ENCODE measurements around the gene RNASEH1.

Gene RNASEH1

DNA sequence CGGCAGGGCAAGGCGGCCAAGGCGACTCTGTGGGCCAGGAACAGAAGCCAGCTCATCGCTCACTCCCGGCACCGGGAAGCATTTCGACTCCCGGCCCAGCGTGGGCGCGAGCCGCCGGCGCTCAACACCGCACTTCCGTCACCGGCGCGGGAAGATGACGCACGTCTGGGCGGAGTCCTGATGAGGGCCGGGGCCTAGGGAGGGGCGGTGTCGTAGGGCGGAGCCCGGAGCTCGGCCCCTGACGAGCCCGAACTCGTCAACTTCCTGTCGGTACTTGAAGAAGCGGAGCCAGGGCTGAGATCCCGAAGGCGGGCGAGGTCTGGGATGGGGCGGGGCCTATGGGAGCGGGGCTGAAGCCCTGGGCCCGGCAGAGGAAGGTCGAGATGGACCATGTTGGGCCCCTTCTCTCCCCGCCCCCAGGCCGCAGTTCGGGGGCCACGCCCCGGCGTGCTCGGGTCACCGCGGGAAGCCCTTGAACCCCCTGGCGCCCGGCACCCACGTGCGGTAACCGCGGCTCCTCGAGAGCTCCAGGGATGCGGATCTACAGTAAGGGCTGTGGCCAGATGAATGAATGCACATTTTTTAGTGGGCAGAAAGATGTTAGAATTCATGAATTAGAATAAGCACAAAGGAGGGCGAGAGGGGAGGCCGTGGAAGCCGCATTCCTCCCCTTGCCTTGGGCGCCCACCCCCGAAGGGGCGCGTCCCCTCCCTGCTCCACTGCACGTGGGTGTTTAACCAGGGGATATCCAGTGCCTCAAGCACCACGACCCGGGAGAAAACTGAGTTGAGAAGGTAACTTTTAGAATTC lies at the start of gene RNASEH1:
Gene RNASEH1, minus strand, starts transcription at position 129 of the 810 bp plus-strand sequence. Its CDS starts 73 bp downstream, at position 56.
- DNase-seq = peak; percentile 98 to 99

DNA sequence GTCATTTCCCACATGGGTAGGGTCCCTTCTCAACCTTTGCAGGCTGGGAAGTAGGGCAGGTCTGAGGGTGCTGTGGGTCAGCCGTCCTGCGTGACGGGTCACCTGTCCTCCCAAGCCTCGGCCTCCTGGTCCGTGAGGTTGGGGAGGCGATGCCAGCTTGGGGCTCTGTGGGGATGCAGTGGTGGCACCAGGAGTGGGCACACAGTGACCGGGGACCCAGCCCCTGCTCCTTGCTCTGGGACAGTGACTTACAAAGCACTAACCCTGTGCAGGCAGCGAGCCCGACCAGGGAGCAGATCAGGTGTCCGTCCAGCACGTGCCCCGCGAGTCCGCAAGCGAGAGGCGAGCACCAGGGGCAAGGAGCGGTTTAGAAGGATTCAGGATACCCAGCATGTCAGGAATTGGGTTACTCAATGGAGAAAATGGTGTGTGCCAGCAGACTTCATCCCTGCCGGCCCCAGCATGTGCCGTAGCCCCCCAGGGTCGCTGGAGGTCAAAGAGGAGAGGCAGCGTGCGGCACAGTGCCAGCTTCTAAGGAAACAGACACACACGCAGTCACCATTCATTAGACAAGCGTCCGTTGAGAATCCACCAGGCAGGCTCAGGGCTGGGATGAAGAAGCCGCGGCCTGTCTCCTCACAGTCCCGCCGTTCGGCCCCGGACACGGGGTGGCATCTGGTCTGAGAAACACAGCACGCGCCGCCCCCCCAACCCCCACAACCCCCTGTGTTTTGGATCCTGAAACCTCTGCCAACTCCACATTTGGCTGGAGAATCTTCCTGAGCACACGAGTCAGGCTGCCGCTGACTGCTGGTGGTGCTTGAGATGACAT lies 48.5 kb upstream of the RNASEH1 start:
- no peak for DNase-seq

DNA sequence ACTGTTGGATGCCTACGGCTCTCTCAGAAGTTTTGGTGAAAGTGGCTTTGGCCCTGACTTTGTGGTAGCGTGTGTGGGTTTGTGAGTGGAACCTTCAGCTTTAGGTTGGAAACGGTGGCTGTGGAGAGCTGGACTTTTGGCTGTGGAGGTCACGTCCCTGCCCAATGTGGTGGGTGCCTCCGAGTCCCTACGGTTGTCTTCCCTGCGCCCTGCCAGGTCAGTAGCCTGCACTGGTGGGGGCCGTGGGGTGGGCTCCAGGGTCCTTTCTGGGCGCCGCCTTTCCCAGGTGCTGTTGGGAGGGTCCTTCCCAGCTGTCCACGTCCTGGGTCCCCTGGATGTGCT lies 47.9 kb upstream of the RNASEH1 start:
- DNase-seq = no peak

DNA sequence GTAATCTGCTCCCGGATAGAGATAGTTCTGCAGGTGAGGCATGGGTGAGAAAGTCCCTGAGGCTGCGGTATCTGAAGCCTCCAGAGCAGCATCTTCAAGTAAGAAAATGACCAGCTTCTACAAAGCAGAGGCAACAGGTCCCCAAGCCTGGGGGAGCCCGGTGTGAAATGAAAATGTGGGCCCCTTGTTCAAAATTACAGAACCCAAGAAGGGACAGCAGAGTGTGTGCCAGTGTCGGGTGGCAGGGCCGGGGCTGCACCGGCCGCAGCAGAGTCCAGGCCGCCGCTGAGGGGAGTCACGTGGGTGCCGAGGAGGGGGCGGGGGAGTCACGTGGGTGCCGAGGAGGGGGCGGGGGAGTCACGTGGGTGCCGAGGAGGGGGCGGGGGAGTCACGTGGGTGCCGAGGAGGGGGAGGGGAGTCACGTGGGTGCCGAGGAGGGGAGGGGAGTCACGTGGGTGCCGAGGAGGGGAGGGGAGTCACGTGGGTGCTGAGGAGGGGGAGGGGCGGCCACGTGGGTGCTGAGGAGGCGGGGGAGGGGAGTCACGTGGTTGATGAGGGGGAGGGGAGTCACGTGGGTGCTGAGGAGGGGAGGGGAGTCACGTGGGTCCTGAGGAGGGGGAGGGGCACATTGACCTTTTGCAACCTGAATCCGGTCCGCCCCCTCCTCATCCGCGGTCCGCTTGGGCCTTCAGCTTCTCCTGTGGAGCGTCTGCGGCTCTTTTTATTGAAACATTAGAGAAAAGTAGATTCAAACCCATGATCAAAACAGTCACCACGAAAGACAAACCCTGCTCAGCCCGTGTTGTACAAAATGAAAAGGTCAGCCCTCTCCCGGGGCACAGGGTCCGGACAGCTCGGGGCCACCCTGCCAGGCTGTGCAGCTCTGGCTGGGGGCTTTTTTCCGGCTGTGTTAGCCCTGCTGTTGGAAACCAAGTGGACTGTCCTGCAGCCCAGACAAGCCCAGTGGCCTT lies 47.1 kb upstream of the RNASEH1 start:
- peak; percentile 64 to 83 for DNase-seq

DNA sequence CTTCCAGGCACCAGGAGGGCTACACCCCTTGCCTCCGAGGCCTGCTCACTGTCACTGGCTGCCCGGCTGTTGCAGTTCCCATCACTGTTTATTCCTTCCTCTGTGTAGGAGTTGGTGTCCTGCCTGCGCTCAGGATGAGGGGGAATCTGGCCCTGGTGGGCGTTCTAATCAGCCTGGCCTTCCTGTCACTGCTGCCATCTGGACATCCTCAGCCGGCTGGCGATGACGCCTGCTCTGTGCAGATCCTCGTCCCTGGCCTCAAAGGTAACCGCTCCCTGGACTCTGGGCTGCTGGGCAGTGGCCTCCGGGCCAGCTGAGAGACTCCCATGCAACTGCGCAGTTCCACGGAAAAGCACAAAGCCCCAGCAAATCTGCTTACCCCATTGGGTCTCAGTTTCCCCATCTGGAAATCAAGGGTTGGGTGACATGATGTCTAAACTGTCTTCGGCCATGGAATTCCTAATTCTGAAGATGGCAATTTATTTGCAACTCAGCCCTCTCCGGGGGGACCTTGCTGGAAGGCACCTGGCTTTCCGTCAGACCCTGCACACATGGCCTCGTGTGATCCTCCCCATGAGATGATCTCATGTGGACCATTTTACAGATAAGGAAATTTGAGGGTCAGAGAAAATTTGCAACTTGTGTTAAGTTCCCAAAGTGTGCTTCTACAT lies 46.2 kb upstream of the RNASEH1 start:
- DNase-seq = no peak

DNA sequence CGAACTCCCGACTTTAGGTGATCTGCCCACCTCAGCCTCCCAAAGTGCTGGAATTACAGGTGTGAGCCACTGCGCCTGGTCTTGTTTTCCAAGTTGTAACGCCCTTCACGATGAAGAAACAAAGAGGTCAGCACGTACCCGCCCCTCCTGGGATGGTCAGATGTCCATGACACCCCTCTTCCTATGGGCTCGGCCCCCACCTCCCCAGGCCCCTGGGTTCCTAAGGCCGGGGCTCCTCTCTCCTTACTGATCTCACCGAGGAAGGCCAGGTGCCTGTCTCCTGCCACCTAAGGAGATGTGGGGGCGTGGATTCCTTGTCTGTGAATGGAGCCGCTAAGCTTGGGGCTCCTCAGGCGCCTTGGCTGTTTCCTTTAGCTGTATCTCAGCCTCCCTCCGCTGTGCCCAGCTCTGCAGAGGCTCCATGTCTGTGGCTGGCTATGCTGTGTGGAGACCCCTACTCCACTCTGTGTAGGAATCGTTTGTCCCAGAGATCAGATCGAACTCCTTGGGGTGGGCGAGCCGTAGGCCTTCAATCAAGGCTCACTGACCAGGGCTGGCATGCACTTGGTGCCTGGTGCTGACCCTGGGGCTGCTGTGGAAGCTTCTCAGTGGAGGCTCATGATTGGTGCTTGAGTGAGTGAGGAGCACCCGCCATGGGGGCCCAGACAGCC lies 45.5 kb upstream of the RNASEH1 start:
- no peak for DNase-seq

DNA sequence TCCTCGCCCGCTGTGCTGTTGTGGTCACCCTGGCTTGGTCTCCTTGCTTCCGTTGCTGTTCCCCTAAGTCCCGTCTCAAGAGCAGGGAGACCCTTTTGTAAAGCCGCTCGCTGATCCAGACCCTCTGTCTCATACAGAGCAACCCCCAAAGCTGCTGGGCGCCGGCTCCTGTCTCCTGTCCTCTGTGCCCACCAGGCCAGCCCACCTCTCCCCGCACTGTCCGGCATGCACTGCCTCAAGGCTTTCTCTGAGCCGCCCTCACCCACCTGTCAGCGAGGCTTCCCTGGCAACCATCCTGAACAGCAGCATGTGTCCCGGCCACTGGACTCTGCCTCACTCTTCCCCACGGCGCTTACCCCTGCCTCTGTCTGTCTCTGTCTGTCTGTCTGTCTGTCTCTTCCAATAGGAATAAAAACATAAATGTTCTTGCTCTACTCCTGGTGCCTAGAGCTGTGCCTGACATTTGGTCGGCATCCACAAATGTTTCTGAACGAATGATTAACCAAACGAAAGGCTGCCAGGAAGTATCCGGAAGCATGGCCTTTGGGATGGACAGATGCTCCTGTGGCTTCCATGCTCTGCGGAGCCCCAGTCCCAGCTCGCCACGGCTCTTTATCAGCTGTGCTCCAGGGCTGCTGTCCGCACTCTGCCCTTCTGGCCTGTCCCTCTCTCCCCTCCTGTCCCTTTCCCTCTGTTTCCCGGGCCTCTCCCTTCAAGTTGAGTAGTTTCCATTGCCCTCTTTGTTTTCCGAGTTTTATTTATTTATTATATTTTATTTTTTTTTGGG lies 44.6 kb upstream of the RNASEH1 start:
- DNase-seq = no peak

DNA sequence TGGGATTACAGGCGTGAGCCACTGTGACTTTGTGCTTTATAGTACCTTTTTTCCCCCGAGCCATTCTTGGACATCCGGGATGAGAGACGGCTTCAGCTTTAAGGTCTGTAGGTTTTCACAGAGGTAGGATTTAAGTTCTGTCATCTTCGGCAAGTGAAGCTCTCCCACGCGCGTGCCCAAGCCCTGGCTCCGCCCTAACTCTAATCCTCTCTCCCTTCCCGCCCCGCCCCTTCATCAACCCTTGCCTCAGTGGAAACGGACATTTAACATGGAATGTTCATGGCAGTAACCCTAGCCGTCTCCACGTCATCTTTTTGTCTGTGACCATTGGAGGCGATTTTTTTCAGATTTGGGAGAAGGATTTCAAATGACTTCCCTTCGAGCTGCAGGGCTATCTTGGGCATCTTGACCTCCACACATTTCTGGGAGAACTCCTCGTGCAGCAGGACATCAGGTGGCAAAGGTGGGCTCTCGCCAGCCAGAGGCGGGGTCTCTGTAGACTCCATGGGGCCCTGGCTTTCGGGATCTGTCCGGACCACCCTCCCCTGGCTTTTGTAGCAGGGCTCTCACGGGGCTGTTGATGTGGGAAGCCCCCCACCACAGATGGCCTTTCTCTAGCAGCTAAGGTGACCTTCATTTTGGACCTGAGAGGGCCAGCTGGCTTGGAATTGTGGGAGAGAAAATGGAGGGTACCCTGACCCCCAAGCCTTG lies 43.6 kb upstream of the RNASEH1 start:
- DNase-seq = no peak

DNA sequence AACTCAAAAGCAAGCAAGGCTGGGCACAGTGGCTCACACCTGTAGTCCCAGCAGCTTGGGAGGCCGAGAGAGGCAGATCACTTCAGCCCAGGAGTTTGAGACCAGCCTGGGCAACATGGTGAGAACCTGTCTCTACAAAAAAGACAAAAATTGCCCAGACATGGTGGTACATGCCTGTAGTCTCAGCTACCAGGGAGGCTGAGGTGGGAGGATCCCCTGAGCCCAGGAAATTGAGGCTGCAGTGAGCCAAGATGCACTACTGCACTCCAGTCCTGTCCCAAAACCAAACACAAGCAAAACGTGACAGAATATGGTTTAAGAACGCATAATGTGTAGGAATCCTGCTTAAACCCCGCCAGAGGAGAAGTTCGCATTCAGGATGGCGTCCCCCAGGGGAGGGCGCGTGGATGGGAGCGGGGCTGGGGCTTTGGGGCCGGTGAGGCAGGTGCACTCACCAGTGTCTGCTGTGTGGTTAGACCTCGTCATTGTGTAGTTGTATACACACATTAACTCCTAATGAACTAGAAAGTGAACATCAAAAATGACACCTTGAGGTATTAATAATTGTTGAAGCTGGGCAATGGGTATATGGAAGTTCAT lies 42.2 kb upstream of the RNASEH1 start:
- no peak for DNase-seq

GRCh38 chr2:3598912-3599854 lies 41.0 kb upstream of the RNASEH1 start:
- DNase-seq = no peak

DNA sequence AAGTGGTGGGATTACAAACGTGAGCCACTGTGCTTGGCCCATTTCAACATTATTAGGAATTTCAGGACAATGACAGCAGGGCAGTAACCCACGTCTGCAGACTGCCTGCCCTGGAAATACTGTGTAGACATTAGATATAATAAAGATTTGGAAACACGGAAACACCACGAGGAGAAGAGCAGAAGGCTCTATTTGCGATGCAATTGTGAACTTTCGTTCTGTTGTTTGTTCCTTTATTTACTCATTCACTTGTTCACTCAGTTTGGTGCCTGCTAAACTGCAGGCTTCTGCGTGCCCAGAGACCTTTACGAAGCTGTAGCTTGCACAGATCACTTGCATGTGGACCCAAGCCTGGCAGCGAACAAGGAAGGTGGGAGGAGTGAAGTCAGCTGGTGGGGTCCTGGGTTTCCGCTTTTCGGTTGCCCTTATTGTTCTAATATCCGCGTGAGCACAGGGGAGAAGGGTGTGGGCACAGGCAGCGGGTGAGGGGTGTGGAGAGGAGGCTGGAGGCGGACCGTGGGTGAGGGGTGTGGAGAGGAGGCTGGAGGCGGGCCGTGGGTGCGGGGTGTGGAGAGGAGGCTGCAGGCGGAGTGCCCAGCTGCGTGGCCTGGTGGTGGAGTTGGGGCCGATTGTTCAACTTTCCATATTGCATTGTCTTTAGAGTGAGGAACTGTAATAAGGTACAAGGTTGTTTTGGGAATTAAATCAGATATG lies 40.2 kb upstream of the RNASEH1 start:
- no peak for DNase-seq

DNA sequence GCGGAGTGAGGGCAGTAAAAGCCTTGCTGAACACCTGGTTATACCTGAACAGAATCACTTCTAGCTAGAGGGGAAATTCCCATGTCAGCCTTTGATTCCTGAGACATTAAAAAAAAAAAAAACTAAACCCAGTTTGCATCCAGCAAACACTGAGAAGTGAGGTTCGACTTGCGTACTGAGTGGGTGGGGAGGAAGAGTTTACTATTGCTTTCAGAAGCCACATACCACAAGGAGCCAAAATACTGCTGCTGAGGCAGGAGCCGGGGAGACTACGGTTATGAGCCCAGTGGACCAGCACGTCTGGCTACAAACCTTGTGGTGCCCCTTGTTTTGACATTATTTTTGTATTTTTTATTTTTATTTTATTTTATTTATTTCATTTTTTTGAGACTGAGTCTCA lies 39.4 kb upstream of the RNASEH1 start:
- no peak for DNase-seq

DNA sequence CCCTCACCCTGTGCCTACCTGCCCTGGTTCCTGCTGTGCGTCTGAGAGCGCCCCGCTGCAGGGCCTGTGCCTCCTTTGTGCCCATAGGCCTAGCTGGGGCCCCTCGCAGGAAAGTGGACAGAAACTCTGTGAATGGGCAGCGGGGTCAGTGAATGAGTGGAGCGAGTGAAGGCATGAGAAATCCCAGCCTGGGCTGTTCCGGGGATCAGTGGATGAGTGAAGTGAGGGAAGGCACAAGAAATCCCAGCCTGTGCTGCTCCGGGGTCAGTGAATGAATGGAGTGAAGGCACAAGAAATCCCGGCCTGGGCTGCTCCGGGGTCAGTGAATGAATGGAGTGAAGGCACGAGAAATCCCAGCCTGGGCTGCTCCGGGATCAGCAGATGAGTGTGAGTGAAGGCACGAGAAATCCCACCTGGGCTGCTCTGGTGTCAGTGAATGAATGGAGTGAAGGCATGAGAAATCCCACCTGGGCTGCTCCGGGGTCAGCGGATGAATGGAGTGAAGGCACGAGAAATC lies 38.8 kb upstream of the RNASEH1 start:
- no peak for DNase-seq

GRCh38 chr2:3595985-3596384 lies 37.9 kb upstream of the RNASEH1 start:
- no peak for DNase-seq

DNA sequence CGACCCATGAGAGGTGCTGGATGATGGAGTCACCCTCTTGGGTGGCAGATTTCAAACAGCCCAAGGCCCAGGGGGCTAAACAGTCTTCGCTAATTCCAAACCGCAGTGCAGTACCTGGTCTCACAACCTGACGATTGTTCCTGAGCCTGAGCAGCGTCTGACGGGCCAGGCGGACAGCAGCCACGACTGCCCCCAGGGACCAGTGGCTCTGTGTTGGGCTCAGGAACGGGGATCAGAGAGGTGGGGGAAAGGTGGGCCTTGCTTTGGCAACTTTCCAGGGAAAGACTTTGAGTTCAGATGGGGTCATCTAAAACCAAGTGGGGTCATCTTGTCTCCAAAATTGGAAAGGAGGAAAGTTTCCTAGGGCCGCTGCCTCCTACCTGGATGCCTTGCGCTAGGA lies 37.3 kb upstream of the RNASEH1 start:
- DNase-seq = no peak

DNA sequence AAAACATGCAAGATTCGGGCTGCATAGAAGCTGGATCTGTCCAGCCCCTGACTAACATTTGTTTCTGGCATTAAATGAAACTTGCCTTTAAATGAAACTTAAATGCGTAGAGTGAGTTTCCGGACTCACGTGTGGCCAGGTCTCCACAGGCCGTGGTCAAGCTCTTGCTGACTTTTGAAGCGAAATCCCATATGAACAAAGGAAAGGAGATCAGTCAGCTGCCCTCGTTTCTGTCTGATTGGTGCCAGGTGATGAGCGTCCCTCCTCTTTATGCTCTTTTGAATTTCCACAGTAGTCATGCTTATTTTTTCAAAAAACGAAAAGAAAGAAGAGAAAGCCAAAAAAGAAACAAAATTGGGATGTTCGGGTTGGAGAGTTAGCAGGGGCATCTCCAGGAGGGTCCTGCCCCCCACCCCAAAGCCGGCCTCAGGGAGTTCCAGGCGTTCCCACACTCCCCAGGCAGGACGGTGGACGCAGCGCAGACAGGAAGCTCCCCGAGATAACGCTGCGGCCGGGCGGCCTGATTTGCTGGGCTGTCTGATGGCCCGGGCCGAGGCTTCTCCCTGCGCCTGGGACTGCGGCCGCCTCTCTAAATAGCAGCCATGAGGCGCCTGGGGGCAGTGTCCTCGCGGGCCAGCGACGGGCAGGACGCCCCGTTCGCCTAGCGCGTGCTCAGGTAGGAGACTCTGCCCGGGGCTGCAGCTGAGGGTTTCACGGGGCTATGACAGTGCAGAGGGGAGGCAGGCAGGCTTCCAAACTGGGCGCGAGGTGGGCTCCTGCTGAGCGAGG lies 36.6 kb upstream of the RNASEH1 start, which contains the start of gene COLEC11:
Gene COLEC11, plus strand, starts transcription at position 620 of the 789 bp plus-strand sequence. CDS start 9,229 bp downstream, outside the sequence.
- DNase-seq = no peak

DNA sequence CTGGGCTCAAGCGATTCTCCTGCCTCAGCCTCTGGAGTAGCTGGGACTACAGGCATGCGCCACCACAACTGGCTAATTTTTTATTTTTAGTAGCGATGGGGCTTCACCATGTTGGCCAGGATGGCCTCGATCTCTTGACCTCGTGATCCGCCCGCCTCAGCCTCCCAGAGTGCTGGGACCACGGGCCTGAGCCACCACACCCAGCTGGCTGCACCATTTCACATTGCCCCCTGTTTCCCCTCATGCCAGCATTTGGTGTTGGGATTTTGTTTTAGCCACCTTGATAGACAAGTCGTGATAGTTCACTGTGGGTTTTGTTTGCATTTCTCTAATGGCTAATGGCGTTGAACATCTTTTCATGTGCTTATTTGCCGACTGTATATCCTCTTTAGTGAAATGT lies 31.0 kb upstream of the RNASEH1 start:
- no peak for DNase-seq

Data from NCI-H2081 (cell line).